SK-N-SH treated with all-trans-retinoic acid at 6 μM for 48 hours (cell line): ENCODE data around the gene MCM5.
"Not testable (repeated sequence)": the region's sequence is repeated elsewhere in the genome, so short reads cannot be mapped to it uniquely, and the experiment has no call there.

Experiments
- ATAC-seq: fragments of 200-7000 bp; cut with Tn5 transposase; 3 replicates; pipeline ENCODE4 v1.9.1; 2020; ENCODE audit warnings: mild to moderate bottlenecking, moderate library complexity
- ARNTL ChIP-seq: fragments of 450-650 bp; formaldehyde crosslinking; IDR thresholded peaks from 2 replicates; pipeline ENCODE4 v1.5.0; 2020; ENCODE audit warnings: low read depth, mild to moderate bottlenecking, moderate library complexity, borderline replicate concordance
- BACH2 ChIP-seq: fragments of 250-450 bp; sonication (Bioruptor Pico); IDR thresholded peaks from 2 replicates; pipeline ENCODE4 v1.9.0; 2021; ENCODE audit warnings: mild to moderate bottlenecking, borderline replicate concordance
- CREB5 ChIP-seq: fragments of 250-450 bp; sonication (Bioruptor Pico); IDR thresholded peaks from 2 replicates; pipeline ENCODE4 v1.5.1; 2020; ENCODE audit warnings: low read depth, mild to moderate bottlenecking, moderate library complexity
- CSDC2 ChIP-seq: fragments of 250-450 bp; sonication (Bioruptor Pico); IDR thresholded peaks from 2 replicates; pipeline ENCODE4 v1.5.0; 2020; ENCODE audit warnings: mild to moderate bottlenecking, moderate library complexity
- ESRRG ChIP-seq: fragments of 250-450 bp; sonication (Bioruptor Pico); IDR thresholded peaks from 2 replicates; pipeline ENCODE4 v1.6.1; 2021; ENCODE audit warnings: mild to moderate bottlenecking
- GLIS3 ChIP-seq: fragments of 250-450 bp; sonication (Bioruptor Pico); IDR thresholded peaks from 2 replicates; pipeline ENCODE4 v1.5.0; 2020; ENCODE audit warnings: mild to moderate bottlenecking, moderate library complexity
- ISL1 ChIP-seq: fragments of 250-450 bp; sonication (Bioruptor Pico); IDR thresholded peaks from 2 replicates; pipeline ENCODE4 v2.1.2; 2022; ENCODE audit warnings: mild to moderate bottlenecking, moderate library complexity
- OSR1 ChIP-seq: fragments of 250-450 bp; sonication (Bioruptor Pico); IDR thresholded peaks from 2 replicates; pipeline ENCODE4 v1.8.0; 2022; ENCODE audit warnings: moderate library complexity, mild to moderate bottlenecking, inconsistent platforms
- PATZ1 ChIP-seq: fragments of 250-450 bp; sonication (Bioruptor Pico); IDR thresholded peaks from 2 replicates; pipeline ENCODE4 v1.8.0; 2020; ENCODE audit warnings: mild to moderate bottlenecking, moderate library complexity, borderline replicate concordance
- POU6F1 ChIP-seq: fragments of 250-450 bp; sonication (Bioruptor Pico); IDR thresholded peaks from 2 replicates; pipeline ENCODE4 v1.8.0; 2021; ENCODE audit warnings: low read depth, mild to moderate bottlenecking, moderate library complexity, borderline replicate concordance
- PPARA ChIP-seq: fragments of 250-450 bp; sonication (Bioruptor Pico); IDR thresholded peaks from 2 replicates; pipeline ENCODE4 v1.5.0; 2020; ENCODE audit warnings: mild to moderate bottlenecking, borderline replicate concordance
- RARB ChIP-seq: fragments of 250-450 bp; sonication (Bioruptor Pico); IDR thresholded peaks from 2 replicates; pipeline ENCODE4 v1.8.0; 2021; ENCODE audit warnings: mild to moderate bottlenecking, moderate library complexity
- SNAI2 ChIP-seq: fragments of 250-450 bp; sonication (Bioruptor Pico); IDR thresholded peaks from 2 replicates; pipeline ENCODE4 v1.5.0; 2020; ENCODE audit warnings: mild to moderate bottlenecking, moderate library complexity
- TCF4 ChIP-seq: fragments of 250-450 bp; sonication (Bioruptor Pico); IDR thresholded peaks from 2 replicates; pipeline ENCODE4 v1.8.0; 2021; ENCODE audit warnings: mild to moderate bottlenecking, moderate library complexity, borderline replicate concordance
- TOX ChIP-seq: fragments of 250-450 bp; sonication (Bioruptor Pico); IDR thresholded peaks from 2 replicates; pipeline ENCODE4 v1.8.0; 2021; ENCODE audit warnings: mild to moderate bottlenecking, moderate library complexity, borderline replicate concordance
- TSHZ2 ChIP-seq: fragments of 250-450 bp; sonication (Bioruptor Pico); IDR thresholded peaks from 2 replicates; pipeline ENCODE4 v1.5.0; 2020; ENCODE audit warnings: mild to moderate bottlenecking, moderate library complexity
- ZC3H10 ChIP-seq: fragments of 250-450 bp; sonication (Bioruptor Pico); IDR thresholded peaks from 2 replicates; pipeline ENCODE4 v1.5.1; 2021; ENCODE audit warnings: mild to moderate bottlenecking, moderate library complexity
- ZFP30 ChIP-seq: fragments of 450-650 bp; formaldehyde crosslinking; IDR thresholded peaks from 2 replicates; pipeline ENCODE4 v1.5.0; 2022; ENCODE audit warnings: mild to moderate bottlenecking, moderate library complexity
- ZNF70 ChIP-seq: fragments of 450-650 bp; formaldehyde crosslinking; IDR thresholded peaks from 2 replicates; pipeline ENCODE4 v1.5.0; 2020; ENCODE audit warnings: mild to moderate bottlenecking, moderate library complexity
- ZNF8 ChIP-seq: fragments of 450-650 bp; formaldehyde crosslinking; IDR thresholded peaks from 2 replicates; pipeline ENCODE4 v1.5.0; 2020; ENCODE audit warnings: mild to moderate bottlenecking, moderate library complexity

Gene MCM5

GRCh38 chr22:35456757-35457156 is 56.8 kb downstream of the MCM5 start:
- no peak for ATAC-seq
- TF ChIP-seq ZNF8 (no peak), ARNTL (CRISPR knock-in tag) (no peak), RARB (CRISPR knock-in tag) (no peak), ISL1 (no peak), PPARA (CRISPR knock-in tag) (no peak), TCF4 (no peak), OSR1 (CRISPR knock-in tag) (no peak)

- ATAC-seq, result no peak
- no peak for TF ChIP-seq RARB (CRISPR knock-in tag)
- no peak for TF ChIP-seq CREB5 (CRISPR knock-in tag)
- no peak for TF ChIP-seq ZC3H10 (CRISPR knock-in tag)
- no peak for TF ChIP-seq TCF4
- TF ChIP-seq ZFP30 (CRISPR knock-in tag), result no peak
- TF ChIP-seq, all 23 proteins: peak for 0
Measured at GRCh38 chr22:35457729-35458546, 58.0 kb downstream of the MCM5 start.

- TF ChIP-seq ZNF8 (no peak), GLIS3 (CRISPR knock-in tag) (no peak), ESRRG (CRISPR knock-in tag) (no peak), ZNF70 (no peak), OSR1 (CRISPR knock-in tag) (no peak), ARNTL (CRISPR knock-in tag) (no peak), ISL1 (no peak), CSDC2 (CRISPR knock-in tag) (no peak), CREB5 (CRISPR knock-in tag) (no peak), SNAI2 (CRISPR knock-in tag) (no peak), PPARA (CRISPR knock-in tag) (no peak), POU6F1 (CRISPR knock-in tag) (no peak), ZC3H10 (CRISPR knock-in tag) (no peak), PATZ1 (CRISPR knock-in tag) (no peak)
- no peak for ATAC-seq
Measured at GRCh38 chr22:35458547-35459422, 58.8 kb downstream of the MCM5 start.

- no peak for TF ChIP-seq TOX (CRISPR knock-in tag)
- TF ChIP-seq TSHZ2 (CRISPR knock-in tag), result no peak
- TF ChIP-seq SNAI2 (CRISPR knock-in tag), result no peak
- no peak for TF ChIP-seq BACH2 (CRISPR knock-in tag)
- TF ChIP-seq CSDC2 (CRISPR knock-in tag), result no peak
- TF ChIP-seq GLIS3 (CRISPR knock-in tag), result no peak
- TF ChIP-seq CREB5 (CRISPR knock-in tag), result no peak
- TF ChIP-seq, all 23 proteins: peak for 0
- ATAC-seq, result no peak
Measured at GRCh38 chr22:35459423-35459894, 59.5 kb downstream of the MCM5 start.

- not testable (repeated sequence) for ATAC-seq
Measured at GRCh38 chr22:35459976-35460375, 60.0 kb downstream of the MCM5 start.
